HG03565 (cell line): ENCODE results near the gene MPO.

Experiments
- ATAC-seq: cut with Tn5 transposase; IDR thresholded peaks from one replicate; pipeline ENCODE4 v1.9.1; 2021; ENCODE audit warnings: mild to moderate bottlenecking, moderate library complexity; ENCODE audit not compliant: unreplicated experiment

The MPO gene

GRCh38 chr17:58265902-58266875 is 14.5 kb downstream of the MPO start:
- no peak for ATAC-seq

GRCh38 chr17:58265271-58265670 is 15.5 kb downstream of the MPO start:
- no peak for ATAC-seq

GRCh38 chr17:58264407-58265103 is 16.2 kb downstream of the MPO start:
- ATAC-seq = no peak

- ATAC-seq = no peak
Measured at GRCh38 chr17:58263773-58264172, 17.0 kb downstream of the MPO start.

GRCh38 chr17:58262149-58262548 is 18.6 kb downstream of the MPO start:
- no peak for ATAC-seq

- no peak for ATAC-seq
Measured at GRCh38 chr17:58254803-58255202, 25.9 kb downstream of the MPO start.

GRCh38 chr17:58253082-58253481 is 27.7 kb downstream of the MPO start:
- no peak for ATAC-seq

- ATAC-seq = no peak
Measured at GRCh38 chr17:58252141-58252540, 28.6 kb downstream of the MPO start.

GRCh38 chr17:58250344-58251011 is 30.3 kb downstream of the MPO start:
- no peak for ATAC-seq

- no peak for ATAC-seq
Measured at GRCh38 chr17:58249270-58250133, 31.2 kb downstream of the MPO start.

- no peak for ATAC-seq
Measured at GRCh38 chr17:58248955-58249269, 31.8 kb downstream of the MPO start.

- no peak for ATAC-seq
Measured at GRCh38 chr17:58247511-58248363, 33.0 kb downstream of the MPO start.

GRCh38 chr17:58246781-58247180 is 34.0 kb downstream of the MPO start:
- ATAC-seq = no peak

GRCh38 chr17:58246104-58246740 is 34.5 kb downstream of the MPO start:
- ATAC-seq = no peak

GRCh38 chr17:58245428-58246103 is 35.2 kb downstream of the MPO start:
- ATAC-seq = no peak

- ATAC-seq = no peak
Measured at GRCh38 chr17:58244963-58245362, 35.8 kb downstream of the MPO start.

- ATAC-seq = no peak
Measured at GRCh38 chr17:58242171-58242784, 38.5 kb downstream of the MPO start.

GRCh38 chr17:58239987-58240386 is 40.7 kb downstream of the MPO start:
- no peak for ATAC-seq
